SU-DHL-6 (cell line): ENCODE results near the gene DLG2.

Experiments
- CTCF ChIP-seq: fragments of 200-600 bp; sonication (generic); IDR thresholded peaks from one replicate; pipeline ENCODE4 v1.5.1; 2017; ENCODE audit warnings: antibody characterized with exemption, mild to moderate bottlenecking, low read length, moderate library complexity; ENCODE audit not compliant: insufficient read depth, poor library complexity, severe bottlenecking
- EZH2phosphoT487 ChIP-seq: fragments of 200-600 bp; sonication (generic), shearing (Covaris generic); conservative IDR thresholded peaks from 2 replicates; pipeline ENCODE4 v1.6.1; 2018; ENCODE audit warnings: mild to moderate bottlenecking, antibody characterized with exemption, low read length, moderate library complexity, mixed read lengths

GRCh38 chr11:84855508-84856245, 771.5 kb downstream of the DLG2 start:
- no peak for TF ChIP-seq CTCF
- TF ChIP-seq EZH2phosphoT487, result no peak
